Ascending aorta (tissue), 2 donors: ENCODE measurements around the gene EXOC4. TPM values are rescaled to one million over a fixed set of nuclear protein-coding genes. Genes with fewer than 3 reads are reported as not detected.

Source experiments
- DNase-seq, 2 donors: peaks; one replicate each; pipeline ENCODE4 v3.0.0-alpha.2; 2019; ENCODE audit warnings: low spot score in 2 of 2
- H3K27ac ChIP-seq, 2 donors: fragments of 200-600 bp; sonication (generic); one replicate each; pipeline ENCODE4 v1.5.1; 2016 to 2017; ENCODE audit warnings: mild to moderate bottlenecking in 1 of 2
- H3K27me3 ChIP-seq: fragments of 200-600 bp; sonication (generic); one replicate; pipeline ENCODE4 v1.5.1; 2017
- H3K36me3 ChIP-seq, 2 donors: fragments of 200-600 bp; sonication (generic); one replicate each; pipeline ENCODE4 v1.5.1; 2016
- H3K4me1 ChIP-seq, 2 donors: fragments of 200-600 bp; sonication (generic); one replicate each; pipeline ENCODE4 v1.5.1; 2016 to 2017; ENCODE audit warnings: mild to moderate bottlenecking in 1 of 2
- H3K4me3 ChIP-seq, 2 donors: fragments of 200-600 bp; sonication (generic); one replicate each; pipeline ENCODE4 v1.5.1; 2016 to 2017; ENCODE audit warnings: mild to moderate bottlenecking in 1 of 2
- H3K9me3 ChIP-seq, 2 donors: fragments of 200-600 bp; sonication (generic); one replicate each; pipeline ENCODE4 v1.5.1; 2016
- CTCF ChIP-seq, 3 experiments: fragments of 200-600 bp in 2 of 3; fragments of 450-650 bp in 1 of 3; sonication (generic) in 2 of 3; IDR thresholded peaks; one replicate each; pipeline ENCODE4 v1.5.1; 2016 to 2019; ENCODE audit warnings: antibody characterized with exemption in 3 of 3, mild to moderate bottlenecking in 1 of 3, moderate library complexity in 1 of 3
- intact Hi-C: fragments of 100-400 bp; cut with DNase I; formaldehyde crosslinking; loops from one replicate; pipeline ENCODE4 v1.15.1; 2023
- total RNA-seq: library from RNA; depleted of rRNA; stranded (reverse); fragments of >200 nt; gene quantifications from one replicate; pipeline ENCODE4 v1.1.0, GENCODE V29; 2016

The EXOC4 gene
- total RNA-seq, 1 donor from 2014 or later, result 27.1 TPM

DNA sequence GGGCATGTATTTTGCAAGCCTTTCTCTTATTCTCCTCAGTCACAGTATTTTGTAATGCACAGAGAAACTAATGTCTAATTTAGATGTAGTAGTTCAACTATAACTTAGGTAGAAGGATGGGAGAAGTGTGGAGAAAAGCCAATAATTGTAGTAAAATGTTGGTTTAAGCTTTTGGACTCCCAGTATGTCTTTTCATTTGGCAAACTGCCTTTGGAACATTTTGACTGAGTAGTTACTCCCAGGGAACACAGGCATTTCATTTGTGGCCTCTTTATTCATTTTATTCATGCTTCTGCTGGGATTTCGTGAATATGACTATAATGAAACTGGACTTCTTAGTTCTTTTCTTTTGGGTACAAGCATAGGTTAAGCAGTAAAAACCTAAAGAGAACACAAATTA lies 79.0 kb downstream of the EXOC4 start:
- DNase-seq, result no peak
- Histone ChIP-seq H3K9me3 (peaks cover 0 to 2% of the 10 kb centered on the region in 2 donors), H3K27me3 (no peaks in the 10 kb centered on the region), H3K4me1 (no peaks in the 10 kb centered on the region), H3K36me3 (peaks cover 0 to 4% of the 10 kb centered on the region in 2 donors), H3K4me3 (no peak overlapping the region), H3K27ac (no peak overlapping the region)
- intact Hi-C loops, result no loop called here
- no peak for TF ChIP-seq CTCF (IDR thresholded peaks at IDR 0.05)

DNA sequence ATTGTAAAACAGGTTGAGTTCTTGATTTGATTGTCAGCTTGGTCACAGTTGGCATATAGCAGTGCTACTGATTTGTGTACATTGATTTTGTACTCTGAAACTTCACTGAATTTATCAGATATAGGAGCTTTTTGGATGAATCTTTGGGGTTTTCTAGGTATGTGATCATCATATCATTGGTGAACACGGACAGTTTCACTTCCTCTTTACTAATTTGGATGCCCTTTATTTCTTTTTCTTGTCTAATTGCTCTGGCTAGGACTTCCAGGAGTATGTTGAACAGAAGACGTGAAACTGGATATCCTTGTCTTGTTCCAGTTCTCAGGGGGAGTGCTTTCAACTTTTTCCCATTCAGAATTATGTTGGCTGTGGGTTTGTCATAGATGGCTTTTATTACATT lies 86.9 kb downstream of the EXOC4 start:
- Histone ChIP-seq H3K36me3 (peaks cover 0 to 7% of the 10 kb centered on the region in 2 donors), H3K4me1 (no peaks in the 10 kb centered on the region), H3K27me3 (no peaks in the 10 kb centered on the region), H3K4me3 (no peak overlapping the region), H3K27ac (no peak overlapping the region), H3K9me3 (peaks cover 13 to 49% of the 10 kb centered on the region in 2 donors)
- intact Hi-C loops, result no loop called here
- DNase-seq, result no peak
- TF ChIP-seq CTCF (IDR thresholded peaks at IDR 0.05), result no peak

DNA sequence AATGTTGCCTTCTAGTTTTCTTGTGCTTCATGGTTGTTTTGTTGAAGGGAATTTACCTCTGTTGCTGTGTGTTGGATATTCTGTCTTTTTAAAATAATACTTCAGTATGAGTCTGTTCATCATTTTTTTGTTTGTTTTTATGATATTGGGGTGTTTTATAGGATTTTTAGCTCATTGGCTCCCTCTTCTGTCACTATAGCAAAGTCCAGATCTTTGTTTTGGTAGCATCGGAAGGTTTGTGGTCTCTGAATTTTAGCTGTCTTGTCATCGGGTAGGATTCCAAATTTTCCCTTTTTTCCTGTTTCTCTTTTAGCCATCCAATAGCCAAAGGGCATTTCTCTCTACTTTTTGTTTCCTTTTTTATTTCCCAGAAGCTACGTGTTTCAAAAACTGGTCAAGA lies 91.4 kb downstream of the EXOC4 start:
- no peak overlapping the region for H3K27ac ChIP-seq
- peaks cover 0 to 7% of the 10 kb centered on the region in 2 donors for H3K36me3 ChIP-seq
- H3K4me3 ChIP-seq, result no peak overlapping the region
- peaks cover 13 to 45% of the 10 kb centered on the region in 2 donors for H3K9me3 ChIP-seq
- no peaks in the 10 kb centered on the region for H3K27me3 ChIP-seq
- no peaks in the 10 kb centered on the region for H3K4me1 ChIP-seq
- intact Hi-C loops, result no loop called here
- no peak for DNase-seq
- TF ChIP-seq CTCF (IDR thresholded peaks at IDR 0.05), result no peak

DNA sequence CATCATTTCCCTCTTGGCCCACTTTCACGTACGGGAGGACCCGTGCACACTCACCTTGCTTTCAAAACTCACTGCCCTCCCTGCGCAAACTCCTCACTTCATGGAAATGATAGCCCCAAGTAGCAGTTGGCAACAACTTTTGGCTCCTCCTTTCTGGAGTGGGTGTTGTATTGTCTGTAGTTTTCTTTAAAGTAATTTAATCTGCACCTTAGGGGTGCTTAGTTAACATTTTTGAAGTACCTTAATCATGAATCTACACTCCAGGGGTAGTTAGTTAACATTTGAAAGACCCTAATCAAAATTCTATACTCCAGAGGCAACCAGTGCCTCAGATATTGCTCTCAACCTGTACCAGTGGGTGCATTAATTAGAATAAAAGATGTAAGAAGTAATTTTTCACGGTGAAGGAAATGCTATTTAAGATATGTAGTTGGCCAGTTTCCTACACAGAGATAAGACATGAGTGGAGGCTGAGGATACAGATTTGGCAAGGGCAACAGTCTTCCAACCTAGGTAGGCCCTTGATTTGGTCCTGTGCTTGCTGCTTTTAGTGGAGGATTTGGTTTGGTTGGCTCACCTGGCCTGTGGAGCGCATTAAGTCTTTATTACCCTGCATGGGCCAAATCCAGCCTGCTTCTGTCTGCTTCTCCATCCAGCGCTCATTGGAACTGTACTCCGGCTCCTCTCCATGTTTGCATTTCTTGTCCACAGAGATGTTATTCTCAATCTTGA lies 93.0 kb downstream of the EXOC4 start:
- Histone ChIP-seq H3K27me3 (no peaks in the 10 kb centered on the region), H3K27ac (no peak overlapping the region), H3K4me1 (no peaks in the 10 kb centered on the region), H3K4me3 (no peak overlapping the region), H3K9me3 (peaks cover 12 to 29% of the 10 kb centered on the region in 2 donors), H3K36me3 (peaks cover 0 to 4% of the 10 kb centered on the region in 2 donors)
- intact Hi-C loops, result no loop called here
- TF ChIP-seq CTCF (IDR thresholded peaks at IDR 0.05), result no peak
- DNase-seq, result no peak

GRCh38 chr7:133348250-133348649 lies 95.4 kb downstream of the EXOC4 start:
- Histone ChIP-seq H3K4me3 (no peak overlapping the region), H3K9me3 (peaks cover 6 to 27% of the 10 kb centered on the region in 2 donors), H3K4me1 (no peaks in the 10 kb centered on the region), H3K27me3 (no peaks in the 10 kb centered on the region), H3K36me3 (no peaks in the 10 kb centered on the region), H3K27ac (no peak overlapping the region)
- intact Hi-C loops, result no loop called here
- TF ChIP-seq CTCF (IDR thresholded peaks at IDR 0.05), result no peak
- DNase-seq, result no peak
